AG04449 (cell line): ENCODE measurements around the gene CDK5RAP3.
"Not testable (repeated sequence)": the region's sequence is repeated elsewhere in the genome, so short reads cannot be mapped to it uniquely, and the experiment has no call there.

Experiments
- CTCF ChIA-PET: fragments of 350-600 bp; formaldehyde crosslinking; extraction: SDS; loops from one replicate; lab custom pipeline; 2021; ENCODE audit warnings: antibody characterized with exemption; lab: Yijun Ruan, JAX
- POLR2A ChIA-PET: fragments of 400-600, 350-600 bp; formaldehyde crosslinking; extraction: SDS; loops from one replicate; lab custom pipeline; 2020; ENCODE audit warnings: antibody characterized with exemption, inconsistent platforms; lab: Yijun Ruan, JAX
- DNase-seq: peaks from one replicate; pipeline ENCODE4 v3.0.0-alpha.2; 2010; ENCODE audit warnings: low read depth, low spot score
- H3K4me3 ChIP-seq: 2 replicates; pipeline ENCODE4 v1.5.1; 2011; ENCODE audit warnings: low read depth, mild to moderate bottlenecking, control low read depth, low read length
- TF ChIP-seq, protein P1 (sequence below): IDR thresholded peaks from one replicate; pipeline ENCODE4 v1.5.1; 2011; ENCODE audit warnings: mild to moderate bottlenecking, moderate library complexity, low read length, control low read depth, inconsistent platforms; ENCODE audit not compliant: insufficient read depth; ENCODE audit errors: missing control alignments

CDK5RAP3 gene

GRCh38 chr17:47983492-47984223 lies 12.7 kb downstream of the CDK5RAP3 start:
- DNase-seq, result no peak
- POLR2A ChIA-PET, result no interaction called here
- CTCF ChIA-PET, result interaction anchor here (0.9 to 22.1 kb wide), 6 partner anchors 14 to 37 kb away, joined by 4 to 600 read pairs (median 8); partner anchors contain the start of gene CDK5RAP3
- TF ChIP-seq, protein P1, sequence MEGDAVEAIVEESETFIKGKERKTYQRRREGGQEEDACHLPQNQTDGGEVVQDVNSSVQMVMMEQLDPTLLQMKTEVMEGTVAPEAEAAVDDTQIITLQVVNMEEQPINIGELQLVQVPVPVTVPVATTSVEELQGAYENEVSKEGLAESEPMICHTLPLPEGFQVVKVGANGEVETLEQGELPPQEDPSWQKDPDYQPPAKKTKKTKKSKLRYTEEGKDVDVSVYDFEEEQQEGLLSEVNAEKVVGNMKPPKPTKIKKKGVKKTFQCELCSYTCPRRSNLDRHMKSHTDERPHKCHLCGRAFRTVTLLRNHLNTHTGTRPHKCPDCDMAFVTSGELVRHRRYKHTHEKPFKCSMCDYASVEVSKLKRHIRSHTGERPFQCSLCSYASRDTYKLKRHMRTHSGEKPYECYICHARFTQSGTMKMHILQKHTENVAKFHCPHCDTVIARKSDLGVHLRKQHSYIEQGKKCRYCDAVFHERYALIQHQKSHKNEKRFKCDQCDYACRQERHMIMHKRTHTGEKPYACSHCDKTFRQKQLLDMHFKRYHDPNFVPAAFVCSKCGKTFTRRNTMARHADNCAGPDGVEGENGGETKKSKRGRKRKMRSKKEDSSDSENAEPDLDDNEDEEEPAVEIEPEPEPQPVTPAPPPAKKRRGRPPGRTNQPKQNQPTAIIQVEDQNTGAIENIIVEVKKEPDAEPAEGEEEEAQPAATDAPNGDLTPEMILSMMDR, result no peak
- H3K4me3 ChIP-seq, result no peak overlapping the region

GRCh38 chr17:47986520-47986919 lies 15.6 kb downstream of the CDK5RAP3 start:
- CTCF ChIA-PET, result interaction anchor here (1.3 to 22.1 kb wide), 4 partner anchors 8 to 31 kb away, joined by 5 to 600 read pairs (median 18); partner anchors contain the start of gene CDK5RAP3
- POLR2A ChIA-PET, result interaction anchor here (1.4 kb wide), 1 partner anchor 62 kb away, joined by 4 read pairs; the partner anchor contains the start of gene NFE2L1
- DNase-seq, result no peak
- H3K4me3 ChIP-seq, result no peak overlapping the region
- TF ChIP-seq, protein P1, result no peak

- POLR2A ChIA-PET, result interaction anchor here (1.4 kb wide), 1 partner anchor 61 kb away, joined by 4 read pairs; the partner anchor contains the start of gene NFE2L1
- DNase-seq, result no peak
- no peak overlapping the region for H3K4me3 ChIP-seq
- TF ChIP-seq, protein P1, result no peak
- CTCF ChIA-PET, result interaction anchor here (0.7 to 22.1 kb wide), 5 partner anchors 9 to 31 kb away, joined by 3 to 600 read pairs (median 16); partner anchors contain the start of gene CDK5RAP3
These were observed 16.4 kb downstream of the CDK5RAP3 start for GRCh38 chr17:47987240-47987835.

- CTCF ChIA-PET, result interaction anchor here (0.9 to 4.2 kb wide), 5 partner anchors 11 to 39 kb away, joined by 3 to 42 read pairs (median 8); partner anchors contain the start of gene CDK5RAP3
- POLR2A ChIA-PET, DNase-seq, H3K4me3 ChIP-seq: not testable (repeated sequence)
These were observed 17.5 kb downstream of the CDK5RAP3 start for GRCh38 chr17:47988445-47988844.

GRCh38 chr17:47989159-47989558 lies 18.2 kb downstream of the CDK5RAP3 start:
- CTCF ChIA-PET, result interaction anchor here (0.9 to 4.2 kb wide), 5 partner anchors 11 to 40 kb away, joined by 3 to 42 read pairs (median 8); partner anchors contain the start of gene CDK5RAP3
- TF ChIP-seq, protein P1, result no peak
- POLR2A ChIA-PET, result no interaction called here
- no peak for DNase-seq
- H3K4me3 ChIP-seq, result no peak overlapping the region

- H3K4me3 ChIP-seq, result no peak overlapping the region
- POLR2A ChIA-PET, result no interaction called here
- CTCF ChIA-PET, result interaction anchor here (1.0 to 4.2 kb wide), 7 partner anchors 10 to 85 kb away, joined by 3 to 42 read pairs (median 8); partner anchors contain the start of gene CDK5RAP3
- TF ChIP-seq, protein P1, result no peak
- no peak for DNase-seq
These were observed 18.8 kb downstream of the CDK5RAP3 start for GRCh38 chr17:47989700-47990099.
